ENCODE data around the gene NPTX2.
A peak's percentile ranks its signal among the peaks of the same experiment; 100 is the strongest.

The NPTX2 gene

DNA sequence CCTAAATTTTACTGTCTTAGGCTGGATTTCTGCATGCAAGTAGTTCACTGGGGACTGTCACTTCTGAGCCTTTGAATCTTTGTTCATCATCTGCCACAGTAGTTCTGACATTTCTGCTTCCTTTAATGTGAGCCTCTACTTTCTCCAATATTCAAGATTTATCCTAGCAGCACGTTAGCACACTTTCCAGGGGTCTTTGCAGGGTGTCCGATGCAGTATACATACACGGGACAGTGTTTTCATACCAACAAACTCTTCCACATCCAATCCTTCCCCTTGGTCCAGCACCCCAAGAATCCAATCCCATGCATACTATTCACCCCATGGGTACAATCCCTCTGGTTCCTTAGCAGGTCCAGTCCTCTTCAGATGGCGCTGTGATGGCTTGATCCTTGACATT is 22.7 kb upstream of the NPTX2 start:
- peaks cover 11% of the 10 kb centered on the region for H3K9me3 ChIP-seq (ENCODE audit: control insufficient read depth, low read length)
- no peak overlapping the region for H3K9ac ChIP-seq (ENCODE audit: low read length)
- no peaks in the 10 kb centered on the region for H3K36me3 ChIP-seq (ENCODE audit: control insufficient read depth, insufficient read depth, low read length, severe bottlenecking)
- H3K4me1 ChIP-seq (ENCODE audit: control insufficient read depth, insufficient read depth, low read length): no peaks in the 10 kb centered on the region
- no peak for DNase-seq (ENCODE audit: low read depth)
- no peaks in the 10 kb centered on the region for H3K27me3 ChIP-seq (replicated peaks; ENCODE audit: control insufficient read depth, insufficient read depth, low read length)
- H3K4me3 ChIP-seq (ENCODE audit: low read length): no peak overlapping the region

DNA sequence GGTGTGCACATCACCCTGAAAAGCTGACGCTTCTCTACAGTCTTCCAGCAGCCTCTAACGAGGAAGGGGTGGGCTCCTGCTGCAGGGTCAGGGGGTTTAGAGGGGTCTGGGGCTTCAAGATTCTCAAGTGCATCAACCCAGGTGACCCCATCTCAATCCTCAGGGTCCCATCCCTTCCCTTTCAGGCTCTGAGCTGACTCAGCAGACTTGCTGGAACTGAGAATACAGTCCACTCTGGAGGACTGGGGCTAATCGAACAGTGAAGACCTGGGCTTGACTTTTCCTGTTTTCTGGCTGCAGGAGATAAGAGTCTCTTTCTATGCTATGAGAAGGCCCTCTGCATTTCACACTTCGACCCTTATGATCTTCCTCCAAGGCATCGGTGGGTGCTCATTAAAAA is 22.3 kb upstream of the NPTX2 start:
- no peak overlapping the region for H3K9ac ChIP-seq (ENCODE audit: low read length)
- H3K9me3 ChIP-seq (ENCODE audit: control insufficient read depth, low read length): peaks cover 6% of the 10 kb centered on the region
- H3K4me1 ChIP-seq (ENCODE audit: control insufficient read depth, insufficient read depth, low read length): no peaks in the 10 kb centered on the region
- no peak overlapping the region for H3K4me3 ChIP-seq (ENCODE audit: low read length)
- no peaks in the 10 kb centered on the region for H3K36me3 ChIP-seq (ENCODE audit: control insufficient read depth, insufficient read depth, low read length, severe bottlenecking)
- DNase-seq (ENCODE audit: low read depth): no peak
- no peaks in the 10 kb centered on the region for H3K27me3 ChIP-seq (replicated peaks; ENCODE audit: control insufficient read depth, insufficient read depth, low read length)

DNA sequence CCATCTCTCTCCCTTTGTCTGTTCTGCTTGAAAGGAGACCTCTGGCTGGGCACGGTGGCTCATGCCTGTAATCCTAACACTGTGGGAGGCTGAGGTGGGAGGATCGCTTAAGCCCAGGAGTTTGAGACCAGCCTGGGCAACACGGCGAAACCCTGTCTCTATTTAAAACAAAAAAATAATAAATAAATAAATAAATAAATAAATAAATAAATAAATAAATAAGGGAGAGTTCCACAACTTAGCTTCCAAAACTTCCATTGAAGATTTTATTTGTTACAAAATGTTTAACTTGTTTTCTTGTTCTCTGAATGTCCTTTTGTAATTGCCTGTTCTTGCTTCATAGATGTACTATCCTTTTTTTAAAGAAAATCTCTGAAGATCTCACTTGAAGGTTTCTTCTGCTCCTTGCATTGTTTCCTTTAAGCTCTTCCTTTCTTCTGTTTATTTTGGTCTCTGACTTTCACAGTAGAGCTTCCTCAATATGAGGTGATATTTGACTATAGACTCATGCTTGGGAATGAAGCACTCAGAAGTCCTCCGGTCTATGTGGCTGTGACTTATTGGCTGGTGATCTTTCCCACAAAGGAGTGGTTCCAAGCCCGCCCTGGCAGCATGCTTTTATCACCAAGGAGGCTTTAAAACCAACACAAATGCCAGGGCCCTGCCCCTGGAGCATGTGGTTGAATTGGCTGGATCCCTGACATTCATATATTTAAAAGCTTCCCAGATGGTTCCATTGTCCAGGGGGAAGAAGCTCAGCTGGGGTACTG is 18.1 kb upstream of the NPTX2 start:
- Histone ChIP-seq H3K9ac (ENCODE audit: low read length) (no peak overlapping the region), H3K4me1 (ENCODE audit: control insufficient read depth, insufficient read depth, low read length) (no peaks in the 10 kb centered on the region), H3K9me3 (ENCODE audit: control insufficient read depth, low read length) (no peaks in the 10 kb centered on the region), H3K27me3 (replicated peaks; ENCODE audit: control insufficient read depth, insufficient read depth, low read length) (no peaks in the 10 kb centered on the region), H3K36me3 (ENCODE audit: control insufficient read depth, insufficient read depth, low read length, severe bottlenecking) (no peaks in the 10 kb centered on the region), H3K4me3 (ENCODE audit: low read length) (no peak overlapping the region)
- DNase-seq (ENCODE audit: low read depth): no peak

DNA sequence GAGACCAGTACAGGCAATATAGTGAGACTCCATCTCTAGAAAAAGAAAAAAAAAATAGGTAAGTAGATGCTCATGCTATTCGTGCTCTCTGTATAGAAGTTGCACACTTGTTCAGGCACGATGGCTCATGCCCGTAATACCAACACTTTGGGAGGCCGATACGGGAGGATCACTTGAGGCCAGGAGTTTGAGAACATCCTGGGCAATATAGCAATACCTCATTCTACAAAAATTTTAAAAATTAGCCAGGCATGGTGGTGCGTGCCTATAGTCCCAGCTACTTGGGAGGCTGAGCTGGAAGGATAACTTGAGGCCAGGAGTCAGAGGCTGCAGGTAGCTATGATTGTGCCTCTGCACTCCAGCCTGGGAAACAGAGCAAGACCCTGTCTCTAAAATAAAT is 17.2 kb upstream of the NPTX2 start:
- no peaks in the 10 kb centered on the region for H3K27me3 ChIP-seq (replicated peaks; ENCODE audit: control insufficient read depth, insufficient read depth, low read length)
- H3K36me3 ChIP-seq (ENCODE audit: control insufficient read depth, insufficient read depth, low read length, severe bottlenecking): no peaks in the 10 kb centered on the region
- no peak for DNase-seq (ENCODE audit: low read depth)

DNA sequence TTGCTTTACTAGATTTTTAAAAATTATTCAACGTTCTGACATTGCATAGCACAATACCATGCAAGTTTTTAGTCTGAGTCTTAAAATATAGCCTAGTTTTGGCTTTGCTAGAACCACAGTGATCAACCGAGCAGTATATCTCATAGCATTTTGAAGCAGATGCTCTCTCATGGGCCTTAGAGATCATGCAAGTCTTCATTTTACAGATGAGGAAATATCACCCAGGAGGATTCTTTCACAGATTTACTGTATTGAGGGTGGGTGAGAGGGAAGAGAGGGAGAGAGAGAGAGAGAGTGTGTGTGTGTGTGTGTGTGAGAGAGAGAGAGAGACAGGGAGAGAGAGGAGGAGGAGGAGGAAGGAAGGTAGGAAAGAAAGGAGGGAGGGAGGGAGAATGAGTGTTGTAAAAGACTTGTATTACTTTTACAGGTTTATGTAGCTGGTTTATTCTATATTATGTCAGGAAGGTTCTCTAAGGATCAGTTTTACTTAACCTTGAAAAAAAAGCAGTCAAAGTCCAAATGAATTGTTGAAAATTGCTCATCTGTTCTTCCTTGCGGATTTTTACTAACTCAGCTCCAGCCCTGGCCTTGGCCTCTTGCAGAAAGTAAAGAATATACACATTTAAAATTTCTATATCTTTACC is 14.2 kb upstream of the NPTX2 start:
- no peak for DNase-seq (ENCODE audit: low read depth)
- peaks cover 9% of the 10 kb centered on the region for H3K9me3 ChIP-seq (ENCODE audit: control insufficient read depth, low read length)
- no peak overlapping the region for H3K9ac ChIP-seq (ENCODE audit: low read length)
- no peaks in the 10 kb centered on the region for H3K4me1 ChIP-seq (ENCODE audit: control insufficient read depth, insufficient read depth, low read length)
- no peaks in the 10 kb centered on the region for H3K36me3 ChIP-seq (ENCODE audit: control insufficient read depth, insufficient read depth, low read length, severe bottlenecking)
- no peak overlapping the region for H3K4me3 ChIP-seq (ENCODE audit: low read length)
- H3K27me3 ChIP-seq (replicated peaks; ENCODE audit: control insufficient read depth, insufficient read depth, low read length): no peaks in the 10 kb centered on the region

More for the DNA sequence above, 17.2 kb upstream of the NPTX2 start:
- peaks cover 3% of the 10 kb centered on the region for H3K9me3 ChIP-seq (ENCODE audit: control insufficient read depth, low read length)
- no peak overlapping the region for H3K4me3 ChIP-seq (ENCODE audit: low read length)
- no peak overlapping the region for H3K9ac ChIP-seq (ENCODE audit: low read length)
- H3K4me1 ChIP-seq (ENCODE audit: control insufficient read depth, insufficient read depth, low read length): no peaks in the 10 kb centered on the region

DNA sequence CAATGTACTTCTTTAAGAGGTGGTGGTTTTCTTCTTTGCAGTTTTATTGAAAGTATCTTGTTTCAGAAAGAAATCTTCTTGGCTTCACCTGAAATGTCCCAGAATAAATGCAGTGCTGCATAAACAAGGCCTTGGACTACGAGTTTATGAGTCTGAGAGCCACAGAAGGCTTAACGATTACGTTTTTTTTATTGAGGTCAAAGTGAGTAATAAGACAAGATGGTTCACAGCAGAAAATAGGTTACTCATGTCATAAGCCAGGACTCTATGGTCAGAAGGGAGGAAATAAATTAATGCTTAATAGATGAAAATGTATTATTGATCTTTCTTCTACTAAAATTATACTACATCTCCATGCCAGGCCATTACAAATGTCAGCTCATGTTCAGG is 13.7 kb upstream of the NPTX2 start:
- Histone ChIP-seq H3K27me3 (replicated peaks; ENCODE audit: control insufficient read depth, insufficient read depth, low read length) (no peaks in the 10 kb centered on the region), H3K9ac (ENCODE audit: low read length) (no peak overlapping the region), H3K4me3 (ENCODE audit: low read length) (no peak overlapping the region), H3K4me1 (ENCODE audit: control insufficient read depth, insufficient read depth, low read length) (no peaks in the 10 kb centered on the region), H3K9me3 (ENCODE audit: control insufficient read depth, low read length) (peaks cover 9% of the 10 kb centered on the region), H3K36me3 (ENCODE audit: control insufficient read depth, insufficient read depth, low read length, severe bottlenecking) (no peaks in the 10 kb centered on the region)
- no peak for DNase-seq (ENCODE audit: low read depth)

DNA sequence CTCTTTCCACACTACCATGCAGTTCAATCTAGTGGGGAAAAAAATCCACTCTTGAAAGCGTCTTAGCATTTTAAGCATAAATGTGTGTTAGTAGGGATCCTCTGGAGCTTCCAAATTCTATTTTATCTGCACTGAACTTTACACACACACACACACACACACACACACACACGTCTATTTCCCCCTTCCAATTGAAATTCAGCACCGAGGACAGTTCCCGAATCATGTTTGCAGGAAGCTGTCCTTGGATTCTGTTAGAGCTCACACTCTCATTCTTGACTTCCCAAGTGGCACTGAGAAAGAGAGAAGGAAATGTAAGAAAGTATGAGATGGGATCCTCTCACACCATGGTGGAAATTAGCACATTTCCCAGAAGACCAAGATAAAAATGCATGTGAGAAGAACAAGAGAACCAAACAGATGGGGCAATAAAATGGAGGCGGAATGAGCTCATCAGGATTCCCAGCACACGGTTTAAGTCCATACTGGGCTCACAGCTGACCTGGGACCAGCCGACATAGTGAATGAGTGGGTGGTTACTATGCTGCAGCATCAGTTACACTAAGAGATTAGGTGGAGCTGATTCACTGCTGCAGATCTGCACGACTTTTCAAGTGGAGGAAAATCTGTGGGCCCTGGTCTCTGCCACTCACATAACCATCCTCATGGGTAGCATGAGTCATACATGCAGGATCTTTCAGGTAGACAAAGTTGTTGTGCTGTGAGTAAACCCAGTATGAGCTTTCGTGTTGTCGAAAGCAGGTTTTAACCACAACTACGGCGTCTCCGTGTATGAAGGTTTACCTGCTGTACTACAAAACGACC is 3.3 kb upstream of the NPTX2 start:
- Histone ChIP-seq H3K9ac (ENCODE audit: low read length) (no peak overlapping the region), H3K9me3 (ENCODE audit: control insufficient read depth, low read length) (no peaks in the 10 kb centered on the region), H3K4me1 (ENCODE audit: control insufficient read depth, insufficient read depth, low read length) (peaks cover 1% of the 10 kb centered on the region), H3K36me3 (ENCODE audit: control insufficient read depth, insufficient read depth, low read length, severe bottlenecking) (no peaks in the 10 kb centered on the region), H3K27me3 (replicated peaks; ENCODE audit: control insufficient read depth, insufficient read depth, low read length) (peaks cover 15% of the 10 kb centered on the region), H3K4me3 (ENCODE audit: low read length) (no peak overlapping the region)
- DNase-seq (ENCODE audit: low read depth): peak; percentile 43

DNA sequence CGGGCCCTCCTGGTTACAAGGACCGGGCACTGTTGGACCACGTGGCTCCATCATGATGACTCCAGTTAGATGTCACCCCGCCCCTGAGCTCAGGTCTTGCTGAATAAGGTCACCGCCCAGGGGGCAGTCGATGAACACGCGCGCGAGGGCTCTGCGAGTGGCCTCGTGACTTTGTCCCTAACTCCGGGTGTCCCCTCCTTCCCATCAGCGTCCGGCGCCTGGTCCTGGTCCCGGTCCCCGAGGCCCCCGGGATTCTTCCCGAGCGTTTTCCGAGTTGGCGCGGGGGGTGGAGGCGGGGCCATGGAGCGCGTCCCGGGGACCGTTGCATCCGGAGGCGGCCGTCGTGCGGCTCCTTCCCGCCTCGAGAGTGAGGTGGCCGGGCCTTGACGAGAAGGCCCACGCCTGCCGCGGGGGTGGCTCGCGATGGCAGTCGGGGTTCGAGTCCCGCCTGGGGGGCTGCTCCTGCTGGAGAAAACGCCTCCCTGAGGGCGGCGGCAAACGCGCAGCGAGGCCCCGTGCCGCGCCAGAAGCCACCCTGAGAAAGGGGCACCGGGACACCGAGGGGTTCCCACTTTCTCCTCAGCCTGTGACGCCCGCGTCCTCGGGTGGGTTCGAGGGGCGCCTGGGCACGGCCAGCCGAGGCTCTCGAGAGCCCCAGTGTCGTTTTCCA is 569 bp upstream of the NPTX2 start:
- Histone ChIP-seq H3K36me3 (ENCODE audit: control insufficient read depth, insufficient read depth, low read length, severe bottlenecking) (no peaks in the 10 kb centered on the region), H3K9ac (ENCODE audit: low read length) (no peak overlapping the region), H3K4me3 (ENCODE audit: low read length) (no peak overlapping the region), H3K4me1 (ENCODE audit: control insufficient read depth, insufficient read depth, low read length) (peaks cover 12% of the 10 kb centered on the region), H3K27me3 (replicated peaks; ENCODE audit: control insufficient read depth, insufficient read depth, low read length) (peaks cover 26% of the 10 kb centered on the region), H3K9me3 (ENCODE audit: control insufficient read depth, low read length) (no peaks in the 10 kb centered on the region)
- DNase-seq (ENCODE audit: low read depth): peak; percentile 2

DNA sequence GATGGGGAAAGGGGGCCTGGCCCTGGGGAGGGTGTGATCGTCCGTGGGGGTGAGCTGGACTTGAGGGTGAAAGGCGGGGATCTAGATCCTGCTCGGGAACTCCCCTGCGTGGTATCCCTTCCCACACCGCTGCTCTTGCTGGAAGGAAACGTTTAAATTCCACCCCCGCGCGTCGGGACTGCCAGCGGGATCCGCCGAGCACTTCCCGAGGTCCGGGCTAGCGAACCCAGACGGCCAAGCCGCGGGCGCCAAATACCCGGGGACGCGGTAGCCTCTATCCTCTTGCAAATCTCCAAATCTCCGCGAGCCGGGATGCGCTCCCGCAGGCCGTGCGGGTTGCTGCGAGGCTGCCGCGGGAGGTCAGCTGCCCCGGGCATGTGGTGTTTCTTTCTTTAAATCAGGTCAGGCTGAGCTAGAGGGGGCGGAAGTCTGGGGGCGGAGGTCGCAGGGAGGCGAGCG is 904 bp downstream of the NPTX2 start:
- peak; percentile 14 for DNase-seq (ENCODE audit: low read depth)
- Histone ChIP-seq H3K4me1 (ENCODE audit: control insufficient read depth, insufficient read depth, low read length) (peaks cover 12% of the 10 kb centered on the region), H3K9me3 (ENCODE audit: control insufficient read depth, low read length) (no peaks in the 10 kb centered on the region), H3K27me3 (replicated peaks; ENCODE audit: control insufficient read depth, insufficient read depth, low read length) (peaks cover 28% of the 10 kb centered on the region), H3K36me3 (ENCODE audit: control insufficient read depth, insufficient read depth, low read length, severe bottlenecking) (no peaks in the 10 kb centered on the region), H3K9ac (ENCODE audit: low read length) (no peak overlapping the region), H3K4me3 (ENCODE audit: low read length) (no peak overlapping the region)

DNA sequence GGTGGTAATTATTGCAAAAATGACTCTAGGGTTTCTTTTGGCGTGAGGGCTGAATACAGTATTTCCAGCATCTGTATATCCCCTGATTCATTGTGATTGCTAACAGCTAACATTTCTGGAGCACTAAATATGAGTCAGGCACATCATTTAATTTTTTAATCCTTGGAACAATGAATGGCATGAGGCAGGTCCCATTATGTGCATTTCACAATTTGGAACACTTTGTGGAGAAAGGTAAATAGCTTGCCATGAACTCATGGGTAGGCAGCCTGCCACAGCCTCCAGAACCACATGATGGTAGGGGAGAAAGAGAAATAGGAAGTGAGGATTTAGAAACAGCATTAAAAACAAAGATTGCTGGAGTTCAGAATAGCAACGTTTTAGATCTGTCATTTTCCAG is 1.7 kb downstream of the NPTX2 start:
- H3K9ac ChIP-seq (ENCODE audit: low read length): no peak overlapping the region
- peaks cover 8% of the 10 kb centered on the region for H3K9me3 ChIP-seq (ENCODE audit: control insufficient read depth, low read length)
- peak; percentile 14 for DNase-seq (ENCODE audit: low read depth)
- H3K4me1 ChIP-seq (ENCODE audit: control insufficient read depth, insufficient read depth, low read length): peaks cover 12% of the 10 kb centered on the region
- H3K36me3 ChIP-seq (ENCODE audit: control insufficient read depth, insufficient read depth, low read length, severe bottlenecking): no peaks in the 10 kb centered on the region
- peak overlapping the region; percentile 28 for H3K4me3 ChIP-seq (ENCODE audit: low read length)
- peaks cover 28% of the 10 kb centered on the region for H3K27me3 ChIP-seq (replicated peaks; ENCODE audit: control insufficient read depth, insufficient read depth, low read length)
